Measurements from ENCODE around the gene HYDIN.

HYDIN gene

DNA sequence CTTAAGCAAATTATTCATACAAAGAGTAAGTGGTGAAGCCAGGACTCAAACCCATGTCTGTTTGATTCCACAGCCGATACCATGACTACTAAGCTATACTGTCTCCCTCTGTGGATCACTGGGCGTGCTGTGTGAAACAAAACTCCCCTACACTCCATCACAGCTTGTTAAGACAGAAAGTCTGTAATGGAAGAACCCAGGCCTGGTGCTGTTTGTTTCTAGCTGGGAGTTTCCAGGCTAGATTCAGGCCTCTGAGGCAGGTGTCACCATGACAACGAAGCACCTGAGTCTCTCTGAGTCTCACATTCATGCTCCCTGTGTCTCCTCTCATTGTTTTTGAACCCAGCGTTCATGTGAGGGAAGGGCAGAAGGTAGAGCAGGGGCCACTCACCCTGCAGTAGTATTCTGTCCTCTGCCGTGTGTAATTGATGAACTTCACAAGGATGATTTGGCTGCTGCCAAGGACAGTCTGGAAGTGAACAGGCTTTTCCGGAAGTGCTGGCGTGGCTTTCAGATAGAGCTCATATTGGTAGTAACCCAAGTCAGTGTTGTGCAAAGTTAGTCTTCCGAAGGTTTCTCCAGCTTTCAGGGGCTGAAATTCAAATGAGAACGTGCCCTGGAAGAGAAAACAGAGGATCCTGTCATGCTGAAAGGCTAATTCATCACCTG lies 421.0 kb downstream of the HYDIN start:
- DNase-seq: peak; percentile 39

DNA sequence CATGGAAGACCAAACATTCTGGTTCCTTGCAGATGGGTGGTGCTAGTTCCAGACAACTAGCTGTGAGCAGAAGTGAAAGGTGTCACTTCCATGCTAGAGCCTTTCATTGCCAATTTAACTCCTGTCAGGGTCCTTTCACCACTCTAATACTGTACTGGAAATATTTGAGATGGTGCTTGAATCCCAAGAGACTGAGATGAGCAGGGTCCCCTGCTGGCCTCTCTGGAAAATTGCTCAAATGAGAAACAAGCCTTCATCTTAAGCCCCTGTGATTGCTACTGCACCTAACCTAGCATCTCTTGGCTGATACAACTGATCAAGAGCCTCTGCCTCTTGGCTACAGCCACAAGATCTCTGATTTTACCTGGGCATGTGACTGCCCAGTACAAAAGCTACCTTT lies 422.2 kb downstream of the HYDIN start:
- DNase-seq: no peak

DNA sequence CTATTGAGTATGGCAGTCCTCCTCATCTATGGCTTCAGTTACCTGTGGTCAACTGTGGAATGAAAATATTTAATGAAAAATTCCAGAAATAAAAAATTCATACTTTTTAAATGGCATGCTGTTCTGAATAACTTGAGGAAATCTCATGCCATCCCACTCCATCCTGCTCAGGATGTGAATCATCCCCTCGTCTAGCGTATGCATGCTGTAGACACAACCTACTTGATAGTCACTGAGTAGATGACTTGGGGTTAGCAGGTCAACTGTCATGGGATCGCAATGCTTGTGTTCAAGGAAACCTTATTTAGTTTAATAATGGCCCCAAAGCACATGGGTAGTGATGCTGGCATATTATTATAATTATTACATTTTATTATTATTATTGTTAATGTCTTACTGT lies 424.7 kb downstream of the HYDIN start:
- no peak for DNase-seq

DNA sequence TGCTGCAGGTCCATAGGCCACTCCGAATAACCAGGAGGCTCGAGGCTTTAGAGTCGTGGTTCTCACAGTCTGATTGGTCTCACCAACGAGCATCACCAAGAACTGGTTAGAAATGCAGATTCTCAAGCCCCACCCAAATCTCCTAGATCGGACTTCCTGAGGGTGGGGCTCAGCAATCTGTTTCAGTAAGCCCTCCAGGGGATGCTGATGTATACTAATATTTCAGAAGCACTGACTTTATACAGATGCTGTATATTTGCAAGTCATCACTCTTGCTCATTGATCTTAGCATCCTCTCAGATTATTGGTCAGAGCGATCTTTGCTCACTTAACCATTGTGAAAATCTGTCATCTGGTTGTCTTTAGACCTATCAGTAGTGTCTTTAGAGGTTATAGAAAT lies 425.1 kb downstream of the HYDIN start:
- no peak for DNase-seq

DNA sequence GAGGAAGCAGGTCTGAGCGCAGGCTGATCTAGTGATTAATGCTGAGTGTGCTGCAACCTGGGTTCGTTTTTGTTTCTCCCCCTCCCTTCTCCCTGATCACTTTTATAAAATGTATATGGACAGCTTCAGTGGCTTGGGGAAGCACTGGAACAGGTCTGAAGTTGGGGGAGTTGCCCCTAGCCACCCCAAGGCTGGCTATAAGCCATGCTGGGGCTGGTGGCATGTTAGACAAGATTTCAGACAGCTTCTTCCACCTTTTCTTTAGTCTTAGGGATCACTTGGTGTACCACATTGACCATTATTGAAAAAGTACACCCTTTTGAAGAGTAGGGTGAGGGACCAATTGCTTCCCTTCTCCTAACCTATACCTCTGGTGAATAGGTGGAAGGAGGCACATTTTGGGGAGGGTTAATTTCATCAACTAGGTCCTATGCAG lies 425.8 kb downstream of the HYDIN start:
- no peak for DNase-seq

DNA sequence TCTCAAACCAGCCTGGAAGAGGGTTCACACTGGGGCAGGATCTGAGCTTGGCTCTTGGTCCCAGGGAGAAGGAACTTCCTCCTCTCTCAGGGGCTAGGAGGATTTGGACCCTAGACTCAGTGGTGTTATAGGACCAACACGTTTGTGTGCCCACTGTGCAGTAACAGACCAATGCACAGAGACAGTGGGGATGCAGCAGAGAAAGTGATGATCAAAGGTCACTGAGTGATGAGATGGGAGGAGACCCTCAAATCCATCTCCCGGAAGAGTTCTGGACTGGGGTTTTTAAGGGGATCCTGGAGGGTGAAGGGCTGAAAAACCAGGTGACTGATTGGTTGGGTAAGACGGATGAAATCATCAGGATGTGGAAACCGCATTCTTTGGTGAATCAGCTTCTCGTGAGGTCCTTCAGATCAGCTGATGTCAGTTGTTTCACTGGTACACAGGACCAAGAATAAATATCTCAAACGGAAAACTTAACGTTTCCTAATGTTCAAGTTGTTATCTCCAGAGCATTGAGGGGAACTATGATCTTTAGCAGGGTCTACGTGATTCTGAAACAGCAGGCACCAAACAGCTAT lies 426.3 kb downstream of the HYDIN start:
- DNase-seq: peak; percentile 19

DNA sequence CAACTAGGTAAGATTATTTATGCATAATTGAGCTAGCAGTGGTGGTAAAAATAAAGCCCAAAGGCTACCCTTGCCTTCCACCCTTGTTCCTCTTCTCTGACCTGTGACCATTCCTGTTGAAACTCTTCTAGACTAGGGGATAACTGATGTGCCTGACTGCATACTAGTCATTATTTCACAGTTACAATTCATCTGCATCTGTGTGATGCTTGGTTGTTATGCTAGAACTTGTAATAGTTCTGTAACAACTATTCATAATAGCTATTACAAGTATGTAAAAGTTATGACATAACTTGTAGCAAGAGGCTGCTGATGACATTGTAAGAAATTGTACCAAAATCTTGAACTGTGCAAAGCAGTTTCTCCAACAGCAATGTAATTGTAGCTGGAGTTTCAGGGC lies 427.2 kb downstream of the HYDIN start:
- no peak for DNase-seq

DNA sequence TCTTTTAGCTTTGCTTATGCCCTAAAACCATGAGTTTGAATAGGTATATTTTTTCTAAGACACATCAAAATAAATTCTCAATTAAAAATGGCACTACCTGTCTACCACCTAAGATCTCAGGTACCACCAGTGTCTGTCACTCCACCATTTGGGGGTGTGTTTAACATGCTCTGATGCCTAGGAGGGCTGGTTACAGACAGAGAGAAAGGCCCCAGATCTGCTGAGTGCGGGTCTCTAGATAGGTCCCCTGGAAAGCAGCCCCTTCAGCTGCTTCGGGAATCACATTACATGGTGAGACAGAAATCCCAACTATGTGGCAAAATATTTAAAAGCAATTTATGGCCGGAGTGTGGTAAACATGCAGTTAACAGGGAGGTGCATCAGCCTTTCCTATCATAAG lies 428.9 kb downstream of the HYDIN start:
- no peak for DNase-seq

DNA sequence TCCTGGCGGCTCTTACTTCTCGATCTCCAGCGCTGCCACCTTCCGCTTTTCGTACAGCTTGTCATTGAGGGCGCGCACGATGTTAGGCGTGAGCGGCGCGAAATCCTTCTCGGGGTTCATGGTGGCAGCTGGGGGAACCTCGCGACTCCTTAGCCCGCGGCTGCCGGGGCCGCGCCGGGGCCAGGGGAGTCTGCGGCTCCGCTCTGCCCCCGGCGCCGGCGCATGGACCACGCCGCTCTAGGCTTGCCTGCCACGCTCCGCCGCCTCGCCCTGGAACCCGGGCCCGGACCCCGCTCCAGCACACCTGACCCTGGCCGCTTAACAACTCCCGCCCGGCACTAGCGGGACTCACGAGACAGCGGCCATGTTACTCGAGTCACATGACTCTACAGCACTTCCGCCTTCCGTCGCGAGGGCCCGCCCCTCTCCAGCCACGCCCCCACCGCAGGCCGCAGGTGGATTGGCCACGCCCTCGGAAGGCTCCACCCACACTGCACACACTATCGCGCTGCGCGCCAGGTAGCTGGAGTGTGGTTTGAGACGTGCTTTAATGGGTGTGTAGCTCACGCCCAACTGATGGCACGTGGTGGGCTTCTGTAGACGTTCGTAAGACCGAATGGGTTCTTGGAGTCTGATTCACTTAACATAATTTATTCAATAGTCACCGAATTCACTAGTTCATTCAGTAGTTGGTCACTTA lies 429.6 kb downstream of the HYDIN start, which contains the start of gene VAC14:
Gene VAC14, minus strand, starts transcription at position 378 of the 700 bp plus-strand sequence. Its CDS starts 258 bp downstream, at position 120.
- DNase-seq: peak; percentile 98

DNA sequence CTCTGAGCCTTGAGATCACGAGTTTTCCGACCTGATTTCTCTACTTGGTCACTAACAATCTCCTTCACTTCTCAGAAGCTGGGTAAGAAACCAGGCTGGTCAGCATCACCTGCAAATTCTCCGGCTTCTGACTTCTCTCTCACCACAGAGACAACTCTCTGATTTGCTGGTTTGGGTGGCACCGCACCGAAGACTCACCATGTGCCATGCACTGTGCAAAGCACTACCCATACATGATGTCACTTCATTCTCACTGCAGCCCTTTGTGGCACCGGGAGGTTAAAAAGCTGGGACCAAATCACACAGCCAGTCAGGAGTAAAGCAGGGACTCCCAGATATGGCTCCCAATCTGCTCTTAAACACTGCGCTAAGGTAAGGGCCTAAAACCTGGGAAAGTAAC lies 430.2 kb downstream of the HYDIN start:
- DNase-seq: peak; percentile 26

DNA sequence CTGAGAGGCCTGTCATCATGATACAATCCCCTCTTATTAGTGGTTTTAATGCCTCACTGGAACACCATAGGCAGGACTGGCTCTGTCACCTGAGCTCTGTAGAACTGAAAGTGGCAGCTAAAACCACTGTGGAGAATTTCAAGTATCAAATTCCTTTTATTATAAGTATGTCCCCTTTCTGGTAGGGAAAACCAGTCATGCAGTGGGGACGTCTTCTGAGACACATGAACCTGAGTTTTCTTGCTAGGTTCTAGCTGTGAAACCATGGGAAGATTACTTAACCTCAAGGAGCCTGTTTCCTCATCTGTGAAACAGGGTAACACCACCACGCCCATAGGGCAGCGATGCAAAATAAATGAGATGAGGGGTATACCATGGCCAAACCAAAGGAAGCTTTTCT lies 434.2 kb downstream of the HYDIN start:
- no peak for DNase-seq

DNA sequence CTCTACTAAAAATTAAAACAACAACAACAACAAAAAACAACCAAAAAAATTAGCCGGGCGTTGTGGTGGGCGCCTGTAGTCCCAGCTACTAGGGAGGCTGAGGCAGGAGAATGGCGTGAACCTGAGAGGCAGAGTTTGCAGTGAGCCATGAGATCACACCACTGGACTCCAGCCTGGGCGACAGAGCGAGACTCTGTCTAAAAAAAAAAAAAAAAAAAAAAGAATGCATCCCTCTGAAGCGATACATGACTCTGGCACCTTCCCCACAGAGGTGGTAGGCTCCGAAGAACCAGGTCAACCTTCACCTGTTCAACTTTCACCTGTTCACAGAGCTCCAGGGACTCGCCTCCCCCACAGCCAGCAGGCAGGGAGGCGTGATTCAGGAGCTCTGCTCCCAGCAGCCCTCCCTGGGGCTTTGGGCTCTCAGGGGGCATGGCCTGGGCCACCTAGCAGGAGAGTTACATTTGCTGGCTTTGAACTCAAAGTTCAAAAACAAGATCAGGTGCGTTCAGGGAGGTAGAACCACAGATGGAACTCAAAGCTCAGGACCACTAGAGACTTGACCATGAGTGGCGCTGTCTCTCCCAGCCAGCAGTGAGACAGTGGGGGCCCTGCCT lies 435.1 kb downstream of the HYDIN start:
- no peak for DNase-seq

DNA sequence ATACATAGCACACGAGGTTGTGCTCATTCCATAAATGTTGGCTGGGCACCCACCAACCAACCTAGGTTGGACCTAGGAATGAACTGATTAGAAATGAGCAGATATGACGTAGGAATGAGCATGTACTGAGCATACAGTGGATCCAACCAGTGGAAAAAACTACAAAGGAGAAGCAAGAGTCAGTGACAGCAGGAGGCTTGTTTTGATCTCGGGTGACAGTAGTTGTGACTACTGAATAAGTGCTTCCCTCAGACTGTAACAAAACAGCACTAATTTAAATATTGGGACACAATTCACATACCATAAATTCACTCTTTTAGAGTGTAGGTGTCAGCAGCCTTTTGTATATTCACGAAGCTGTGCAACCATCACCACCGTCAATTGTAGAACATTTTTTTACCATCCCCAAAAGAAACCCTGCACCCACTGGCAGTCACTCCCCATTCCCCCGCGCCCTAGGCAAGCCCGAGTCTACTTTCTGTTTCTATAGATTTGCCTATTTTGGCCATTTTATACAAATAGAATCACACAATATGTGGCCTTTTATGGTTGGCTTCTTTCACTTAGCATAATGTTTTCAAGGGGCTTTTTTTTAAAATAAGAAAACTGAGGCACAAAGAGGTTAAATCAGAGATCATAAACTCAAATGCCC lies 436.5 kb downstream of the HYDIN start:
- no peak for DNase-seq

DNA sequence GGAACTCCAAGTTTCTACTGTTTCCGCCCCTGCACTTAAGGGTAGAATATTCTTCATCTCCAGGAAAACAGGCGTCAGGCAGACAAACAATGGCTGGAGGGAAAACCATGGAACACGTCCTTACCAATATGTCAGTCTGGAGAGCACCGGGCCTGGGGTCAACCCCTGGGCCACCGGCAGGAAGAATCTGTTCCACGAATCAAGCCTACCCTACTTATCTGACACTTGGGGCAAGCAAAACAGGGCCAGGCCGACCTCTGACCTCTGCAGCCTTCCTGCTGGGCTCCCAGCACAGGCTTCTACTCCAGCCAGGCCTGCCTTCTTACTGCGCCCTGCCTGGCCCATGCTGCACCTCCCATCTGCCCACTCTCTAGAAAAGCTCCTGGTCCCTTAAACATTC lies 439.7 kb downstream of the HYDIN start:
- no peak for DNase-seq

DNA sequence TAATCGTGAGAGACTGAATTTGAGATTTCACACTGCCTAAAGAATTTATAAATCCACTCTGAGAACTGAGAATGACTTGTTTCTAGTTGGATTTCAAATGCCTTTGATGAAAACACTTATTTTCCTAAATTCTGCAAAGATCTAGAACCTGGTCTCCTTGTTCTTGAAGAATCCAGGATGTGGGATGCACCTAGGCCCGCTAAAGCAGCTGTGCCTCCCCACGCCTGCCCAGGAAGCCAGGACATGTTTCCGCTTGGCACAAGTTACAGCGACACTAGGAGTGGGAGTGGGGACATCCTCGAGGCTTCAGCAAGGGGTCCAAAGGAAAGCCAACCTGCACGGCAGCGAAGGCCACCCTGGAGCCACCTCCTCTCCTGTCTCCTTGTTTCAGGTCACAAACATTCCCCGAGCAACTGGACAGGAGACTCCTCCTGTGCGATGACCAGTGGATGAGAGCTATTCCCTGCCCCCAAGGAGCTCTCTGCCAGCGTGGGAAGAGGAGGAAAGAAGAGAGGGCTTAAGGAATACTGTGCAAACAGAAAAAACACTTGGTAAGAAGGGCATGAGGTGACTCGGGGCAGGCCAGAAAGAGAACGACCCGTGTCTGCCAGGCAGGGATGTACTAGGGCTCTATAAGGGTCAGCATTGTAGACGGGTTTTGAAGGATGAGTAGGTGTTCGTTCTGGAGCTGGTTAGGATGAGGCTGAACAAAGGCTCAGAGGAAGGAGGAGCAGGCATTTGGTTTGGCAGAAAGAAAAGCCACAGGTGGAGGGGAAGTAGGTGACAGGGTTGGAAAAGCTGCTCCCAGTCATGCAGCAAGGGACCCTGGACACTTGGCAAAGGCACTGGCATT lies 440.7 kb downstream of the HYDIN start:
- DNase-seq: no peak

DNA sequence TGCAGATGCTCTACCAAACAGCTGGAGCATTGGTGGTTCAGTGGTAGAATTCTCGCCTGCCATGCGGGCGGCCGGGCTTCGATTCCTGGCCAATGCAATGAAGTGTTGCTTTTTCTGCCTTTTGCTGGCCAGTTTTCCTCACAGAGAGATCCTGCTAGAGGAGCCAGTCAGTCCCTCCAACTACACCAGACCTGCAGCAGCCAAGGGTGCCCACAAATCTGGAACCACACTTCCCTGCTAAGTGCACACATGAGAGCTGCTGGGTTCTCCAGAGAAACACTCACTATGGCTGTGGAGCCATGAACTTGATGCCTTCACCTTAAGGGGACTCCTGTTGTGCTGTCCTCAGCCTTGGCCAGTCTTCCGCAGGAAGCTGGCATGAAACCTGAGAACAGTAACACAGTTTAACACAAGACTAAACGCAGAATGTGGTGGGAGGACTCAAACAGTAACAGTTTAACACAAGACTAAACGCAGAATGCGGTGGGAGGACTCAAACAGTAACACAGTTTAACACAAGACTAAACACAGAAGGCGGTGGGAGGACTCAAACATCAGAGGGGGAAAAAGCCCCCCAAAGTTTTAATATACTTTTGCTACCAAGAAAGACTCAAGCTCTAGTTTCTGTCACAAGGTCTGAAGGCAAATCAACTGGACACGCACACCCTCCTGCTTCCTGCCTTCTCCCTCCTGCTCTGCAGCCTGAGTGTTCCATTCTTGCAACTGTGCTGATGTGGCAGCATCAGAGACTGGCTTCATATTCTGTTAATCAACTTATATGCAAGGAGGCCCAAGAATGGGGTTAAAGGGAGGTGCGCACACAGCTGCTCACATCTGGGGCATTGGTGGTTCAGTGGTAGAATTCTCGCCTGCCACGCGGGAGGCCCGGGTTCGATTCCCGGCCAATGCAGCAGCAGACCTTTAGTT lies 441.6 kb downstream of the HYDIN start:
- no peak for DNase-seq

DNA sequence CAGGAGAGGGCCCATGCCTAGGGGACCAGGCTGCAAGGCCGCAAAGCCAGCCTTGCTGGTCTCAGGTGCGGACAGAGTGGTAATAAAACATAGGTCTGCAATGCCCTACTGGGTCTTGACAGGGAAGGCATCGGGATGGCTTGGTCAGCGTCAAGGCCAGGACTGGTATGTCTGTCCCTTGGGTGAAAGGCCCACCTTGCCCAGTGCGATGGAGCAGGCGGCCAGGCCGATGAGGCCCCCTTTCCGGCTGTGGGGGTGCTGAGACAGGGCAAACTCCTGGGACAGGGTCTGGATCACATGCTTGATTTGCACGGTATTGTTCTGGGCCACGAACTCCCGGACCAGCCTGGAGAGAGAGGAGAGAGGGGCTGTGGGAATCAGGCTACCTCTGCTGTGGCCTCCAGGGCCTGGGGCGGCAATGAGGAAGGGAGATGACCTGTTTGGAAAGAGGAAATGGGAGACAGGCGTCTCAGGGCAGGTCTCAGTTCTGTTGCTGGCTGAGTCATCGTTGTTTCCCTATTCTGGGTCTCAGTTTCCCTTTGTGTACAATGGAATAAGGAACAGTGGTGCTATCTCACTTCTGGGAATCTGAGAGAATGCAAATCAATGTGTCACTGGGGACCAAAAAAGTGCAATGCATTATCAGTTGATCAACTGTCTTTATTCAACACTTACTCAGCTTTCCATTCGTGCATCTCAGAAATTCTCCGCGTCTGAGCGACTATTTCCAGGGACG lies 444.3 kb downstream of the HYDIN start:
- no peak for DNase-seq

DNA sequence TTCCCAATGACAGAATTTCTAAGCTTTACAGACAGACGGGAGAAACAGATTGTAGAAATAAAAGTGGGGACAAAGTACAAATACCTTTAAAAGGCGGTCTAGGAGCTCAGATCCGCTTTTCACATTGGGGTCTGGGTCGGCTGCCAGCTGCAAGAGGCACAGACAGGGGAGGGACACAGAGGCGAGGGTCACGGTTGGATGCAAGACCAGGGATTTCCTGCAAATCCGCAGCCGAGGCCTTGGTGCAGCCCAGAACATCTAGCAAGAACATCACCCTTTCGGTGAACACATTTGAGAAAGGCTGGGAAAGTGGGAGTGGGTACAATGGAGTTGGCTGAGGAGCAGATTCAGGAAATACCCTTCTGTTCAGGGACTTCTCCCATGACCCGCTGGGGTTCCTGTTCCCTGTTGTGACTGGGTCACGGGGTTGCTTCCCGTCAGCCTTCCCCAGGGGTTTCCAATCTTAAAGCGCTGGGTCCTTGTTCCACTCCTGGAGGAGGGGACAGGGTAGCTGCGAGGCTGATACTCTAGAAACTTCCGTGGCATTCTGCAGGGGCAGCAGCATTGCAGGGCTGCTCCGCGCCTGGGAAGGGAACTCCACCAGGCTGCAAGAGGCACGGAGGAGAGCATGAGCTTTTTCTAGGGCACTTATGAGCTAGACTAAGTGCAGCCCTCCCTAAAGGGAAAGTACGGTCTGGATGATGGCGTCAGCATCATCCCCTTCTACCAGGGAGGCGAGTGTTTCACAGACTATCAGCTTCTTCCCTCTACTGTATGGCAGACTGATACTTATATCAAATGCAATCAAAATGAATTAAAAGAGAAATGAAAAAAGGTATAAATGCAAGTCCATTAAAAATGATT lies 445.6 kb downstream of the HYDIN start:
- no peak for DNase-seq

DNA sequence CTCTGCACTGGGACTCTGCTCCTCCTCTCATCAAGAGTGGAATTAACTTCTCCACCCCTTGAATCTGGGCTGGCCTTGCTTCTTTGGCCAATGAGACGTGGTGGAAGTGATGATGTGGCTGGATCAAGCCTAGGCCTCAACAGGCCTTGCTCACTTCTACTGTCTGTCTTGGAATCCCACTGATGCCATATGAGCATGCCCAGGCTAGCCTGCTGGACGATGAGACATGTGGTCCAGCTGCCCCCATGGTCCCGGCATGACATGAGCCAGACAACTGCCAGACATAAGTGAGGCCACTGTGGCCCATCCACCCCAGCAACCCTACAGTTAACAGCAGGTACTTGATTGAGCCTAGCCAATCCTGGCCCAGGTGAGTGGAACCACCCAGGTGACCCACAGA lies 448.3 kb downstream of the HYDIN start:
- no peak for DNase-seq
